Hair follicle dermal papilla cell (primary cell): ENCODE data around the gene SMC1A. TPM values are rescaled to one million over a fixed set of nuclear protein-coding genes. Genes with fewer than 3 reads are reported as not detected.

Source experiments
- small RNA-seq: library from RNA; depleted of rRNA; stranded (forward); fragments of <200 nt; gene quantifications from one replicate; pipeline ENCODE3, GENCODE V24; 2012
- total RNA-seq: library from RNA; depleted of rRNA; stranded (reverse); fragments of >200 nt; gene quantifications from 2 replicates; pipeline ENCODE4 v1.2.3, GENCODE V29; 2012

The SMC1A gene
- total RNA-seq = 17.7 and 20.0 TPM in 2 replicates

DNA sequence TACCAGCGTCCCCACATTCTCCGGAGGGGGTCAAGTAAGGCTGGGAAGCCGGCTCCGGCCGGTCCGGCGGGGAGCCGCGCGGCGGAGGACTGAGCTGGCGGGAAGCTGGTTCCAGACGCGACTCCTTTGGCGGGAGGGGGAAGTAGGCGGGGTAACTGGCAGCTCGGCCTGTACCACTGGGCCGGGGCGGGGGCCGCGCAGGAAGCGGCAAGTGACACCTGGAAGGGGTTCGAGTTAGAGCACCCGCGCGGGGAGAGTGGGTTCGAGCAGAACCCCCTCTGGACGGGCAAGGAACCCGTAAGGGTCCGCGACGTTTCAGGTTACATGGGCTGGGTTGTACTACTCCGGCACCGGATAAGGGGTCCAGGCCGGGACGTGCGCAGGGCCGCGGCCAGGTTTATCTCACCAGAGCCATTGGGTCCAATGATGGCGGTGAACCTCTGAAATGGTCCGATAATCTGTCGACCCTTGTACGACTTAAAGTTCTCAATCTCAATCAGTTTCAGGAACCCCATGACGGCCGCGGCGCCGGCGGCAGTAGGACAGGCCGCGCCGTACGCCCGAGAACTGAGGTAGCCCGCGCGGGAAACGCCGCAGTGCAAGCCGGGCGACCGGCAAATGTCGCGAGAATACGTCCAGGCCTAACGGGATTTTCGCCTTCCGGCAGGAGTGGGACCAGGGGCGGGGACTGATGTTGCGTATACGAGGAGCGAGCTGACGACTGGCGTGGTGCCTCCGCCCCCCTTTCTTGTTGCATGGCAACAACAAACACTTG is at the start of gene SMC1A:
Gene SMC1A, minus strand, starts transcription at position 569 of the 775 bp plus-strand sequence. Its CDS starts 54 bp downstream, at position 515.

DNA sequence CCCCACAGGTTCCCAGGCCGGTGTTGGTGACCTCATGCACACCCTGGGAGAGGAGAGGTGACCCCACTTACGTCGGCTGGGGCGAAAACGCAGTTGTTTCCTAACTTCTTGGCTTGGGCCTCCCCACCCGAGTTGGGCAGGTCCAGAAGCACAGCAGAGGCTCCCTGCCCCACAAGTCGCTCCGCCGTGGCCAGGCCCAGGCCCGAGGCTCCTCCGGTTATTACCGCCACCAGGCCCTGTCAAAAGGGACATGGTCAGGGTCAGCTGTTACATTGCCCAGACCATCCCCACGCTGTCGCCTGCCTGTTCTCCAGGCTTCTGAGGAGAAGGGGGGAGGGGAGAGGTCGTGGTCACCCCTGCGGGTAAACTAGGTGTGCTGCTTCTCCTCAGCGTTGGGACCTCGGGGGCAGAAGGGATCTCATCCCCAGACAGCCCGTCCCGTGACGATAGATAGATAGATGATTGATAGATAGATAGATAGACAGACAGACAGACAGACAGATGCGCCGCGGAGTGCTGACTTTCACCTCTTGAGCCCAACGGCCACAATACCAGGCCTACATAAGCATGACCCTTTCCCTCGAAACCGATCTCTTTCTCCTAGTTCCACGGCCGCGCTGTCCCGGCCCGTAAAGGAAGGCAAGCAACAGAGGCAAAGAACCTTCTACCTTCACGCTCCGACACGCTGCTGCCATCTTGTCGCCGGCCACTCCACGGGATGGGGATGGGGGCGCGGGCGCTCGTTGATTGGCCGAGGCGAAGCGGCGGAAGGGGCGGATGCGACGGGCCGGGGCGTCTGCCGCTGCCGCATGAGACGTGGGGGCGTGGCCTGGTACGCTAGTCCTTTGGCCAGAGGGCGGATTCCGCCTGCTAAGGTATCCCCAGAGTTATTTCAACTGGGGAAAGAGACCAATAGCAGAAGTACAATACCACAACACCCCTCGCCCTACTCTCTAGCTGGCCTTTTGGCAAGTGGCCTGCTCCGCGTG is 11.5 kb upstream of the SMC1A start, which contains the start of gene HSD17B10:
Gene HSD17B10, minus strand, starts transcription at position 720 of the 989 bp plus-strand sequence. Its CDS starts 25 bp downstream, at position 695.

DNA sequence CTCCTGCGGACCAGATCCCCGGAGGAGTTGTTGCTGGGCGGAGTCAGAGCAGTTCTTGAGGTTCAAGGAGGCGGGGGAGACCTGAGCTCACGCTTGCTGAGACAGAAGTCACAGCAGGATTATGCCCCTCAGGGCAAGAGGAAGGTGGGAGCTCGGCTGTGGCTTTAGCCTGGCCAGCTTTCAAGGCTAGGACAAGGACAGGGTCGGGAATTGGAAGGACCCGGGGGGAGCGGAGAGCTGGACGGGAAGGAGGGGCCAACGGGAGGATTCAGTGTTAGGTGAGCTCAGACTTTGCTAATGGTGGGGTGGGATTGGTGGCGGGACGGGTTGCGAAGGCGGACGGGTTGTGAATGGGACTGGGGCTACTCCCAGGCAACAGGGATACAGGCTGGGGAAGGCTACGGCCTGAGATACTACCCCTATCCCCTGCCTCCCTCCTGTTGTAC is 430 bp upstream of the SMC1A start, which contains the start of gene RIBC1:
Gene RIBC1, plus strand, starts transcription at position 13 of the 446 bp plus-strand sequence. CDS start 3,404 bp downstream, outside the sequence.

Small RNA genes lying within 50 kb of the gene (small RNA-seq; reads per million reads assigned to genes)
- gene AC245102.2 = not detected
- gene MIR6857 = not detected
- gene RF00019 = not detected
- gene VTRNA3-1P = not detected

Other genes with a start within 250 kb of the SMC1A start
- gene KDM5C, start 197.4 kb downstream of the SMC1A start, total RNA-seq = 142 and 170 TPM in 2 replicates
- 24.0 and 28.2 TPM in 2 replicates for gene IQSEC2, start 141.1 kb downstream of the SMC1A start, total RNA-seq
- 0.65 and 0.73 TPM in 2 replicates for gene RIBC1, start 219 bp upstream of the SMC1A start, total RNA-seq
- 32.4 and 40.1 TPM in 2 replicates for gene HSD17B10, start 11.7 kb upstream of the SMC1A start, total RNA-seq